H9 (cell line): ENCODE measurements around the gene LONP2. TPM values are rescaled to one million over a fixed set of nuclear protein-coding genes. Genes with fewer than 3 reads are reported as not detected.

Experiments
- DNase-seq: peaks from one replicate; pipeline ENCODE4 v3.0.0-alpha.2; 2017
- H2AFZ ChIP-seq: one replicate; pipeline ENCODE4 v1.6.1; 2013; ENCODE audit warnings: mild to moderate bottlenecking, low read length, control low read depth, moderate library complexity
- H2AK5ac ChIP-seq: 2 replicates; pipeline ENCODE4 v1.6.1; 2013; ENCODE audit warnings: low read length, control low read depth, mixed read lengths; ENCODE audit not compliant: insufficient read length
- H2BK120ac ChIP-seq: one replicate; pipeline ENCODE4 v1.6.1; 2013; ENCODE audit warnings: low read depth, mild to moderate bottlenecking, low read length, control low read depth, inconsistent platforms; ENCODE audit not compliant: poor library complexity, severe bottlenecking
- H2BK12ac ChIP-seq: 2 replicates; pipeline ENCODE4 v1.6.1; 2013; ENCODE audit warnings: low read length, control low read depth, mixed read lengths, low read depth; ENCODE audit not compliant: insufficient read length
- H2BK15ac ChIP-seq: 2 replicates; pipeline ENCODE4 v1.6.1; 2013; ENCODE audit warnings: low read depth, low read length, control low read depth
- H2BK20ac ChIP-seq: one replicate; pipeline ENCODE4 v1.6.1; 2013; ENCODE audit warnings: low read depth, mild to moderate bottlenecking, low read length, control low read depth, inconsistent platforms; ENCODE audit not compliant: poor library complexity, severe bottlenecking
- H2BK5ac ChIP-seq: 2 replicates; pipeline ENCODE4 v1.6.1; 2013; ENCODE audit warnings: low read length, control low read depth, mixed read lengths; ENCODE audit not compliant: insufficient read length
- H3K14ac ChIP-seq: 2 replicates; pipeline ENCODE4 v1.6.1; 2013; ENCODE audit warnings: low read length, control low read depth; ENCODE audit not compliant: insufficient read depth
- H3K18ac ChIP-seq: 2 replicates; pipeline ENCODE4 v1.6.1; 2013; ENCODE audit warnings: low read depth, mild to moderate bottlenecking, mixed read lengths, low read length, control low read depth; ENCODE audit not compliant: insufficient read length
- H3K23ac ChIP-seq: 2 replicates; pipeline ENCODE4 v1.6.1; 2013; ENCODE audit warnings: low read length, control low read depth, mixed read lengths, low read depth; ENCODE audit not compliant: insufficient read length
- H3K23me2 ChIP-seq: 2 replicates; pipeline ENCODE4 v1.6.1; 2013; ENCODE audit warnings: low read depth, mild to moderate bottlenecking, mixed read lengths, low read length, control low read depth; ENCODE audit not compliant: insufficient read length, poor library complexity, severe bottlenecking
- H3K27ac ChIP-seq: 2 replicates; pipeline ENCODE4 v1.5.1; 2013; ENCODE audit warnings: low read length, control low read depth, mixed read lengths, low read depth; ENCODE audit not compliant: insufficient read length
- H3K27me3 ChIP-seq: 2 replicates; pipeline ENCODE4 v1.6.1; 2013; ENCODE audit warnings: low read length, control low read depth, inconsistent platforms; ENCODE audit not compliant: insufficient read depth
- H3K4ac ChIP-seq: 2 replicates; pipeline ENCODE4 v1.6.1; 2013; ENCODE audit warnings: low read depth, mild to moderate bottlenecking, control low read depth, inconsistent platforms, low read length, moderate library complexity
- H3K4me1 ChIP-seq: 2 replicates; pipeline ENCODE4 v1.6.1; 2013; ENCODE audit warnings: low read length, control low read depth, inconsistent platforms; ENCODE audit not compliant: insufficient read depth
- H3K4me2 ChIP-seq: 2 replicates; pipeline ENCODE4 v1.6.1; 2013; ENCODE audit warnings: low read length, control low read depth, mixed read lengths; ENCODE audit not compliant: insufficient read length, insufficient read depth
- H3K56ac ChIP-seq: 2 replicates; pipeline ENCODE4 v1.6.1; 2013; ENCODE audit warnings: low read depth, mild to moderate bottlenecking, mixed read lengths, low read length, control low read depth; ENCODE audit not compliant: insufficient read length
- H3K79me1 ChIP-seq: 2 replicates; pipeline ENCODE4 v1.6.1; 2013; ENCODE audit warnings: low read depth, mild to moderate bottlenecking, moderate library complexity, low read length, control low read depth, inconsistent platforms; ENCODE audit not compliant: insufficient read depth, poor library complexity, severe bottlenecking
- H3K79me2 ChIP-seq: 2 replicates; pipeline ENCODE4 v1.6.1; 2013; ENCODE audit warnings: low read length, control low read depth, inconsistent platforms; ENCODE audit not compliant: insufficient read depth
- H3K9ac ChIP-seq: 2 replicates; pipeline ENCODE4 v1.6.1; 2013; ENCODE audit warnings: low read length, control low read depth, mixed read lengths; ENCODE audit not compliant: insufficient read length; ENCODE audit errors: extremely low read depth
- H3K9me3 ChIP-seq: one replicate; pipeline ENCODE4 v1.6.1; 2013; ENCODE audit warnings: low read depth, low read length, inconsistent platforms; ENCODE audit not compliant: control insufficient read depth
- H3T11ph ChIP-seq: one replicate; pipeline ENCODE4 v1.6.1; 2013; ENCODE audit warnings: mild to moderate bottlenecking, low read length, control low read depth, inconsistent platforms
- H4K20me1 ChIP-seq: one replicate; pipeline ENCODE4 v1.6.1; 2013; ENCODE audit not compliant: control insufficient read depth, insufficient read length, insufficient read depth
- H4K5ac ChIP-seq: 2 replicates; pipeline ENCODE4 v1.6.1; 2013; ENCODE audit warnings: low read depth, mild to moderate bottlenecking, mixed read lengths, low read length, control low read depth; ENCODE audit not compliant: insufficient read length
- H4K8ac ChIP-seq: replicated peaks from 2 replicates; pipeline ENCODE4 v1.6.1; 2013; ENCODE audit warnings: low read length, control low read depth, mixed read lengths, low read depth; ENCODE audit not compliant: insufficient read length
- H4K91ac ChIP-seq: 2 replicates; pipeline ENCODE4 v1.6.1; 2013; ENCODE audit warnings: low read depth, mild to moderate bottlenecking, moderate library complexity, mixed read lengths, low read length, control low read depth; ENCODE audit not compliant: insufficient read length
- H3K27ac Mint-ChIP-seq, 3 experiments: 2 replicates in 2 of 3; 3 replicates in 1 of 3; pipeline ENCODE4 v1.8.0; 2020 to 2021; ENCODE audit warnings: mixed read lengths in 3 of 3, mild to moderate bottlenecking in 1 of 3, moderate library complexity in 1 of 3
- H3K27me3 Mint-ChIP-seq: 2 replicates; pipeline ENCODE4 v1.8.0; 2021; ENCODE audit warnings: low read depth, mild to moderate bottlenecking, moderate library complexity, mixed read lengths
- H3K36me3 Mint-ChIP-seq, 3 experiments: 2 replicates in 2 of 3; 3 replicates in 1 of 3; pipeline ENCODE4 v1.8.0; 2020 to 2021; ENCODE audit warnings: low read depth in 3 of 3, mixed read lengths in 3 of 3; ENCODE audit not compliant: insufficient read depth in 1 of 3
- H3K4me1 Mint-ChIP-seq, 2 experiments: 2 replicates each; pipeline ENCODE4 v1.8.0; 2020; ENCODE audit warnings: mixed read lengths in 2 of 2
- H3K4me3 Mint-ChIP-seq, 2 experiments: 2 replicates in 1 of 2; 3 replicates in 1 of 2; pipeline ENCODE4 v1.8.0; 2020 to 2021; ENCODE audit warnings: mild to moderate bottlenecking in 2 of 2, mixed read lengths in 2 of 2, moderate library complexity in 1 of 2
- H3K9me3 Mint-ChIP-seq, 2 experiments: 2 replicates in 1 of 2; 3 replicates in 1 of 2; pipeline ENCODE4 v1.8.0; 2020; ENCODE audit warnings: mild to moderate bottlenecking in 2 of 2, mixed read lengths in 2 of 2, moderate library complexity in 1 of 2
- CTCF ChIP-seq: fragments of 200-600 bp; sonication (generic); conservative IDR thresholded peaks from 3 replicates; pipeline ENCODE4 v1.8.0; 2021; ENCODE audit warnings: antibody characterized with exemption, mild to moderate bottlenecking
- WGBS: extraction: QIAGEN DNeasy Blood & Tissue Kit; methylation state at CpG from one replicate; pipeline ENCODE4 v1.1.7; 2013; ENCODE audit warnings: missing lambda C conversion rate, low lambda C conversion rate, mixed read lengths; ENCODE audit not compliant: insufficient read length; ENCODE audit errors: extremely low coverage; 5-methylcytosine and 5-hydroxymethylcytosine counted together
- total RNA-seq: library from RNA; stranded (reverse); gene quantifications from 2 replicates; pipeline ENCODE4 v1.2.1, GENCODE V29; 2021

LONP2 gene
- total RNA-seq, 1 experiment from 2014 or later: 27.8 TPM

- no peak overlapping the region for H4K5ac ChIP-seq
- TF ChIP-seq CTCF: no peak
- Mint-ChIP-seq H3K4me3 (no peak overlapping the region), H3K27me3 (no peaks in the 10 kb centered on the region), H3K36me3 (peaks cover 2 to 31% (median 25%) of the 10 kb centered on the region in 3 experiments; a peak in 4 of 7 replicates), H3K27ac (no peak overlapping the region), H3K4me1 (peaks cover 6 to 7% of the 10 kb centered on the region in 2 experiments), H3K9me3 (no peaks in the 10 kb centered on the region)
- no peak overlapping the region for H3K14ac ChIP-seq
- H3K9ac ChIP-seq: no peak overlapping the region
- no peak for DNase-seq
- H3K23ac ChIP-seq: no peak overlapping the region
- H2BK20ac ChIP-seq: no peak overlapping the region
- no peak overlapping the region for H2AK5ac ChIP-seq
- H3K4me2 ChIP-seq: no peak overlapping the region
- H3K18ac ChIP-seq: no peak overlapping the region
- H4K8ac ChIP-seq: no peak overlapping the region
- H2BK120ac ChIP-seq: no peak overlapping the region
- H3K79me2 ChIP-seq: peaks cover 10% of the 10 kb centered on the region; the same call in 1 of the 2 replicates
- no peak overlapping the region for H3K4ac ChIP-seq
- H3K27ac ChIP-seq: no peak overlapping the region
- no peak overlapping the region for H2BK15ac ChIP-seq
- H3K79me1 ChIP-seq: peaks cover 5% of the 10 kb centered on the region
- H3K23me2 ChIP-seq: no peaks in the 10 kb centered on the region
- H3K9me3 ChIP-seq: no peaks in the 10 kb centered on the region
- H3T11ph ChIP-seq: no peak overlapping the region
- H2BK12ac ChIP-seq: no peak overlapping the region
- no peak overlapping the region for H4K91ac ChIP-seq
- no peak overlapping the region for H2AFZ ChIP-seq
- no CpG with 5 or more reads among the region's 4 CpGs for WGBS
- H2BK5ac ChIP-seq: no peak overlapping the region
- no peaks in the 10 kb centered on the region for H4K20me1 ChIP-seq
- no peaks in the 10 kb centered on the region for H3K27me3 ChIP-seq
- H3K4me1 ChIP-seq: no peaks in the 10 kb centered on the region; the same call in 1 of the 2 replicates
- no peak overlapping the region for H3K56ac ChIP-seq
Observed at GRCh38 chr16:48356633-48357376, 112.7 kb downstream of the LONP2 start.
